Chondrocyte (in vitro differentiated cells): Measurements from ENCODE around the gene IARS1. TPM values are rescaled to one million over a fixed set of nuclear protein-coding genes. Genes with fewer than 3 reads are reported as not detected.
A peak's percentile ranks its signal among the peaks of the same experiment; 100 is the strongest.

Experiments
- DNase-seq: peaks from one replicate; pipeline ENCODE4 v3.0.0; 2021; ENCODE audit warnings: mixed read lengths, low spot score
- H3K27ac Mint-ChIP-seq: one replicate; pipeline ENCODE4 v1.8.0; 2021; ENCODE audit warnings: mild to moderate bottlenecking, moderate library complexity, mixed read lengths; ENCODE audit not compliant: unreplicated experiment
- H3K27me3 Mint-ChIP-seq: 2 replicates; pipeline ENCODE4 v1.8.0; 2021; ENCODE audit warnings: low read depth, mixed read lengths
- H3K36me3 Mint-ChIP-seq: 2 replicates; pipeline ENCODE4 v1.8.0; 2021; ENCODE audit warnings: low read depth, mixed read lengths
- H3K4me1 Mint-ChIP-seq: 2 replicates; pipeline ENCODE4 v1.8.0; 2021; ENCODE audit warnings: low read depth, mild to moderate bottlenecking, mixed read lengths
- H3K4me3 Mint-ChIP-seq: one replicate; pipeline ENCODE4 v1.8.0; 2021; ENCODE audit warnings: mild to moderate bottlenecking, moderate library complexity, mixed read lengths; ENCODE audit not compliant: unreplicated experiment
- H3K9me3 Mint-ChIP-seq: 2 replicates; pipeline ENCODE4 v1.8.0; 2021; ENCODE audit warnings: low read depth, mixed read lengths
- CTCF ChIP-seq: fragments of 200-600 bp; sonication (generic); IDR thresholded peaks from 2 replicates; pipeline ENCODE4 v1.5.0; 2021; ENCODE audit warnings: antibody characterized with exemption, mild to moderate bottlenecking, moderate library complexity
- total RNA-seq: library from RNA; stranded (reverse); gene quantifications from 3 replicates; pipeline ENCODE4 v1.2.1, GENCODE V29; 2021

IARS1 gene
- total RNA-seq, 1 donor from 2014 or later = 249 TPM

- H3K27ac Mint-ChIP-seq = no peak overlapping the region
- H3K4me1 Mint-ChIP-seq = peaks cover 53% of the 10 kb centered on the region
- H3K9me3 Mint-ChIP-seq = no peaks in the 10 kb centered on the region
- no peaks in the 10 kb centered on the region for H3K36me3 Mint-ChIP-seq
- H3K27me3 Mint-ChIP-seq = no peaks in the 10 kb centered on the region
- peak; percentile 81 for TF ChIP-seq CTCF
- no peak overlapping the region for H3K4me3 Mint-ChIP-seq
- DNase-seq = no peak
Observed at GRCh38 chr9:92328225-92328624, 34.7 kb upstream of the IARS1 start.

DNA sequence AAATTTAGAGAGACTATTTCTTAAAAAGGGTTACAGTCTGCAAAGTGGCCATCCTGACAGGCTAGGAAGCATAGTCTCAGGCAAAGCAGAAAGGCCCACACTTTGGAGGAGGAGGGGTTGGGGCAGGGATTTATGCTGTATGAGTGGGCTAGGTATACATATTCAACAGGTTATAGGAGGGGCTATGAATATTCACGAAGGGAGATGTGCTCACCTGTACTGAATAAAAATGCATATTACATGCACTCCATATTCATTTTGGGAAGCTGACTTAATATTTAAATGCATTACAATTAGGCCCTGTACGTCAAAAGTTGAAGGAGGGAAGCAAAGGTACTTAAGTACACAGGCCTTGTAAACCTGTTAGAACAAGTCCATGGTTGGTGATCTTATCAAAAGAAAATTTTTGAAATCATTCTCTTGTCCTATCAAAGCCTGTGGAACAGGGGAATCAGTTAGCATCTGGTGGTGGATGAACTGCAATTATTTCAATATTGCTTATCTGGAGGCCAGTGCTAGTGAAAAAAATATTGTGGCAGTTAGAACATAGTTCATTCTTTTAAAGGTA is 33.9 kb upstream of the IARS1 start:
- peaks cover 45% of the 10 kb centered on the region for H3K4me1 Mint-ChIP-seq
- peak overlapping the region; percentile 97 for H3K4me3 Mint-ChIP-seq
- TF ChIP-seq CTCF = no peak
- DNase-seq = no peak
- H3K27me3 Mint-ChIP-seq = no peaks in the 10 kb centered on the region
- peak overlapping the region; percentile 17 for H3K27ac Mint-ChIP-seq
- peaks cover 2% of the 10 kb centered on the region for H3K36me3 Mint-ChIP-seq
- H3K9me3 Mint-ChIP-seq = no peaks in the 10 kb centered on the region

DNA sequence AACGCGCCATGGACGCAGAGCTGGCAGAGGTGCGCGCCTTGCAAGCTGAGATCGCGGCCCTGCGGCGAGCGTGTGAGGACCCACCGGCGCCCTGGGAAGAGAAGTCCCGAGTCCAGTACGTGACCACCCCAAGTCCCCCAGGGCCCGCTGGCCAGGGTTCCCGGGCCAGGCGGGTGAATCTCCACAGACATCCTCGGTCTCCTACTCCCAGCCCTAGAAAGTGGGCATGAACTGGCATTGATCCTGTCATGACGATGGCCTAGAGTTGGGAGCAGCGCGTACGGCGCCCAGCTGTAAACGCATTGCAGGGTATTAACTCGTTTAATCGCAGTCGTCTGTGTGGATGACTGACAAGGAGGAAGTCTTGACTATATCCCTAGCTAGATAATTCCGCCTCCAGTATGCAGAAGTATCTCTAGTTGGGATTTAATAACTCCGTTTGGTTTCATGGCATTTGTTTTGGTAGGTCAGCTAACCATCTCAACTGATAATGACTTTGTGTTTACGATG is 32.5 kb upstream of the IARS1 start:
- DNase-seq = peak; percentile 93
- no peaks in the 10 kb centered on the region for H3K27me3 Mint-ChIP-seq
- no peak for TF ChIP-seq CTCF
- no peaks in the 10 kb centered on the region for H3K9me3 Mint-ChIP-seq
- H3K4me3 Mint-ChIP-seq = peak overlapping the region; percentile 97
- peaks cover 2% of the 10 kb centered on the region for H3K36me3 Mint-ChIP-seq
- peaks cover 40% of the 10 kb centered on the region for H3K4me1 Mint-ChIP-seq
- H3K27ac Mint-ChIP-seq = peak overlapping the region; percentile 99

DNA sequence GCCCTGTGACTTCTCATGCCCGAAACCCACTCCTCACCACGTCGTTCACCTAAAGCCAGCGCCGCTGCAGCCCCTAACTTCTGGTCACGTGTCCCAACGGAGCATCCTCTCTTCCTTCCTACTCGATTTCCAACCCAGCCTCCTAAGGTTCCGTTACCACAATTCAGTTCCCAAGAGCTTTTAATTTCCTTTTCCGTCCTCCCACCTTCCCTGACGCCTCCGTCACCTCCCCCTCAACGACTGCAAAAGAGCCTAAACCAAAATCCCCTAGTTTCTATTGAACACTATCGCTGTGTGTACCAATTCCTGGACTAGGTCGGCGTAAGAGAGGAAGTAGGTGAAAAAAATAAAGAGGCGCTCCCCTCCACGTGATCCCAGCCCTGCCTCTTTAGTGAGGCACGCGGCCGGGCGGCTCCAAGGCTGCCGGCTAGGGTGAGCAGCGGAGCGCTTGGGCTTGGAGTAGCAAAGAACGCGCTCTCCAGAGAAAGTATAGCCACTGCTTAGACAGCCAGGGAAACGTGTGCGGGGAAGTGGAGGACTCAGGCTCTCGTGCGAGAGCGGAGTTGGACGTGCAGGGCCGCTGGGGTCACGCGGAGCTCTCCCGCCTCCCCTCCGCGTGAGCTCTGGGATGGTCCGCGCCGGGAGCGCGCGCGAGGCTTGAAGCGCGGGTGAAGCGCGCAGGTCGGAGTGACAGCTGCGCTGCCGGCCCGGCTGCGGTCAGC is 31.9 kb upstream of the IARS1 start, which contains the start of the genes CENPP and NOL8:
Gene CENPP (plus strand): TSS at position 685 of the 722 bp plus-strand sequence.
Gene NOL8 (minus strand): TSS at position 82 of the 722 bp plus-strand sequence. CDS start 1,189 bp downstream, outside the sequence.
- no peak for TF ChIP-seq CTCF
- Mint-ChIP-seq H3K9me3 (no peaks in the 10 kb centered on the region), H3K27ac (peak within 1 kb of the TSS; percentile 99), H3K4me3 (peak within 1 kb of the TSS; percentile 97), H3K36me3 (peaks cover 2% of the 10 kb centered on the region), H3K27me3 (no peaks in the 10 kb centered on the region), H3K4me1 (peaks cover 40% of the 10 kb centered on the region)
- peak; percentile 86 for DNase-seq

- H3K4me1 Mint-ChIP-seq = peaks cover 37% of the 10 kb centered on the region
- peaks cover 6% of the 10 kb centered on the region for H3K36me3 Mint-ChIP-seq
- peak overlapping the region; percentile 99 for H3K27ac Mint-ChIP-seq
- DNase-seq = no peak
- no peaks in the 10 kb centered on the region for H3K9me3 Mint-ChIP-seq
- TF ChIP-seq CTCF = no peak
- H3K27me3 Mint-ChIP-seq = no peaks in the 10 kb centered on the region
- peak overlapping the region; percentile 97 for H3K4me3 Mint-ChIP-seq
Observed at GRCh38 chr9:92324889-92325268, 31.4 kb upstream of the IARS1 start.
